DMS53 treated with DMSO at 0.1 percent for 48 hours (cell line): Measurements from ENCODE around the gene GABRB1.
A peak's percentile ranks its signal among the peaks of the same experiment; 100 is the strongest.

Source experiments
- DNase-seq: peaks from one replicate; lab custom pipeline; 2025; ENCODE audit not compliant: unreplicated experiment; lab: John Stamatoyannopoulos, UW

GABRB1 gene

DNA sequence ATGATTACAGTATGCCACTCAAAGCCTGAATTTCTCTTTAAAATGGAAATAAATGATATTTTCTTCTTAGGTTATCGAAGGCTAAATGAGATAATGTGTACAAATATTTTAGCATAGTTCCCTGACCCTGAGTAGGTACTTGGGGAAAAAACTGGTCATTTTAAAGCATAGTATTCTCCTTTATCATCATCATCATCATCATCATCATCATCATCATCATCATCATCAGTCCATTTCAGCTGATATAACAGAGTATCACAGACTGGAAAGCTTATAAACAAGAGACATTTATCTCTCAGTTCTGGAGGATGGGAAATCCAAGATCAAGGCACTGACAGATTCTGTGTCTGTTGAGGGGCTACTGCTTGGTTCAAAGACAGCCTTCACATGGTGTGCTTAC, 13.9 kb downstream of the GABRB1 start:
- DNase-seq = no peak

DNA sequence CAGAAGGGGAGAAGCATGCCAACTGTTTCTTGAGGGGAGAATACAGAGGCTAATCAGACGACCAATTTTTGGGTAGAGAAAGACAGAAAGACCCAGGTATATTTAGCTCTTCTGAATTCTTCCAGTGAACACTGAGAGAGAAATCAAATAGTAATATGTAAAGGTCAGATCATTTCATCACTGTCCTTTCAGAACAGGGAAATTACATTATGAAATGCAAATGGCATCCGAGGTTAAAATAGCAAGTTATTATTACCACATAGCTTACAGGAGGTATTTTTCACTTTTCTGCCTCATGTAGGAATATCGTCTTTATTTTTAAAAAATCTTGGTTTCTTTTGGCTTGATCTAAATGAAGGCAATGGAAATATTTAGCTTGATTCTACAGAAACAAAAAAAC, 18.0 kb downstream of the GABRB1 start:
- DNase-seq = no peak

DNA sequence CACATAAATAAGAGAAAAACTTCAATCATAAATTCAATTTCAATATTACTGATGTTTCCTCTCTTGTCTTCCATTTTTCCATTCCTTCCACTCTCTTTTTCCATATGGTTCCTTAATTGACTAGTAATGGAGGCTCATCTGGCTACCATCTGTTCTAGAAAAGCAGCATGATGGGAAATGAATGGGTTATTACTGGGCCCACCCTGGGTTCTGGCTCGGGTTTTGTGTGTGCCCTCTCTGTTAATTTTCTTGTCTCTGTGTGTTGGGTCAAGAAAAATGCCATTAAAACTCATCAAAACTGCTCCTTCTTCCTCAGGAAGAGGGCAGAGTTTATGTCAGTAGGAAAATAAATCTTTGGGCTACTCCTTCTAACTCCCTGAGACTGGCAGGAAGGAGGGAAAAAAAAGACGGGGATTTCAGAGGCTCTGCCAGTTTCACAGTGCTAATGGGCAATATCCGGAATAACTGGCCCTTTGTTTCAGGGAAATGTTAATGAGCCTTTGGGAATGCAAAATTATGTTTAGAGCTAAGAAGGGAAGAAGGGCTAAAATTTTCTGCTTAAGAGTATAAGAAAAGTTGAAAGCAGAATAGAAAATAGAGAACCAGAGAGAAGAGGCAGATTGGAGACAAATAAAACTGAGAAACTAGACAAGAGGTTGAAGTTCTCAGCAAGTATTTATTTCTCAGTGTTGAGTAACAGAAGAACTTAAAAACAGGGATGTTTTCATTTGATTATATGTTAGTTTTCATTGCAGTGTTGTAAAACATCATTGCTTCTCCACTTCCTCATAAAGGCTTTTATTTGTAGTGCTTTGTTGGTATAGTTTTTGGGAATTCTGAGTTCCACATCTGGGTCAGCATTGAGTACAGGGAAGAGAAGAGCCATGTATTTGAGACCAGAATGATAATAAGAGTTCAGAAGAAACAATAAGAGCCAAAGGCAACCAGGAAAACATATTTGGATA, 19.7 kb downstream of the GABRB1 start:
- DNase-seq = no peak

DNA sequence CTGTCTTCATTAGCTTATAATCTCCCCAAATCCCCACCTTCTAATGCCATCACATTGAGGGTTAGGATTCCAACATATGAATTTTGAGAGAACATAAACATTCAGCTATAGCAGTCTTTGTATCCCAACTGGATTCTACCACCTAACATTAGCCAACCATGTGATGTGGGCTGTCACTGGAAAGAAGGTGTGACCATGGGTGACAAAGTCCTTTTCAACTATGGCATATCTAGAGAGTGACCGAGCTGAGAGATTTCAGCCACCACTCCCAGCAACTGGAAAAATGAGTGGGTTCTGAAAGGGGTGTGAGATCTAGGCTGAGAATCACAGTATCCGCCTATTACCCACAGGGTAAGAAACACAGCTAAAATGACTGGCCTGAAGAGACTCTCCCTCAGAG, 22.1 kb downstream of the GABRB1 start:
- DNase-seq = no peak

DNA sequence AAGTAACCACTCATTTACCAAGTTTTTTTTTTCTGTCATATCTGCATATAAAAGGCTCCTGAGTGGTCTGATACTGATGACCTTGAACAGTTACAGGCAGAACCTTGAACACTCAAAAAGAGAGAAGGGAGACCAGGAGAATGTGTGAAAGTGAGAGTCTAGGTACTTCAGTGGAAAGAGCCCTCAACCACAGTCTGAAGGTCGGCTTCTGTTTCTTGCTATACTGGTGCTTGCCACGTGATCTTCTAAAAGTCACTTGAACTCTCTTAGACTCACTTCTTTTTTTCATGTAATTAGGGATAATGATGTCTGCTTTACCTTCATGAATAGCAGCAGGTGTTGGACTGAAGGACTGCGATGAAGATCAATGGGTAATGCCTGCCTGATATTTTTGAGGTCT, 22.8 kb downstream of the GABRB1 start:
- DNase-seq = no peak

DNA sequence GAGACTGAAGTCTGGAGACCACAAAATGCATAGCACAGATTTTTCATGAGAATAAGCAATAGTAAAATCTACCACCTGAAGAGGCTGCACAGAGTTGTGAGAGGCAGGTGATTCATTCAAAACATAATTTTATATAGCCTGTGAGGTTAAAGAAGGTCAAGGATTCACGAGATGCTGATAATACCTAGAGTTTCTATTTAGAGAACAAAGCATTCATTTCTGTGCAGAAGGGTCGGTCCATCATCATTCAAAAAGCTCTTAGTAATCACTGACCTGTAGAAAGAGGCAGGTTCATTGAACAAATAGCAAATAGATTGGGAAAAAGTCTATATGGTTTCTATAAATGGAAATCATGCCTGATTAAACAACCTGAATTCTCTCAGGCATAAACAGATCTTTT, 26.6 kb downstream of the GABRB1 start:
- DNase-seq = no peak

DNA sequence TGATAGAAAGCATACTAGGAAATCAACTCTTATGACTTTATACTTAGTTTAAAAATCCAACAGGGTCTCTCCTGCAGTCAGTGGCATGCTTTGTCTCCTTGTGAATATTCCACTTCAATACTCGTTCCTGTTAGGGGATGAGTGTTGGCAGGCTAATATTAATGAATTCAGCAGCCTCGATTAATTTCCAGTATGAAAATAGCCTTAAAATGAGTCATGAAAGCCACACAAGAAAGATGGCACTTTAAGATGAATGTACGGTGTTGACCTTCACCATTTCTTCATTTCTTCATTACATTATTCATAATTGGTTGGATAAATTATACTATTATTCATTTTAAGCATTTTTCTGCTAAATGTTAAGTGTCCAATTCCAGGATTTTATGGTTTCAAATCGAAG, 29.2 kb downstream of the GABRB1 start:
- no peak for DNase-seq

DNA sequence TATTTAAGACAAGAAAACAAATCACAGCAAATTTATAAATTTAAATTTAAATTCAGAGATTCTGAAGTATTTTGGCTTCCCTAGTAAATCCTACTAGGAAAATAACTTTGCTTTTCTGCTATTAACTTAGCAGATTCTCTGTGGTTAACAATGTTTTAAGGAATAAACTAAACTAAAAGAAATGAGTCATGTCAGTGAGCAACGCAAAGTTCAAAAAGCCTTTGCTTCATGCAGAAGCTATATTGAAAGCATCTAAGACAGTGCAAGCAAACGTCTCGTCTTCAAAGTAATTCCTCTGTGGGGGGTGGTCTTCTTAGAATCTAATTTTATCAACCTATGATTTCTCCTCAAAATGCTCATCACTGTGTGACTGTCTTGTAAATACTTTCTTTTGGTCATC, 30.1 kb downstream of the GABRB1 start:
- no peak for DNase-seq

DNA sequence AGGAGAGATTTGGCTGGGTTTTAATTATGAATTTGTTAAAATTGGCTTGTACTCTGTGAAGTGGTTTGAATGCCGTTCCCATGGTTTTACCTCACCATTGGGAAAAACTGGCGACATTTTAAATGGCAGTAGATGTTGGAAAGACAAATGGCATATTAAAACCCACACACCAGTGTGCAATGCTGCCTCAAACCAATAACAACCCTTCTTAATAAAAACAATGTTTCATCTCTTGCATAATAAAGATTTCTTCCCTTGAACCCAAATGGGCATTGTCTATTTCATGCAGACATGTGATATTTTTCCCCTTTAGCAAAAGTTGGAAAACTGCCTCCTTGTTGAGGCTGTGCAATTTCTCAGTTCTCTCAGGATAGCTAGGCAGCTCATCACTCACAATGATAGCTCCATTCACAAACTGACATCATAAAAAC, 33.7 kb downstream of the GABRB1 start:
- no peak for DNase-seq

DNA sequence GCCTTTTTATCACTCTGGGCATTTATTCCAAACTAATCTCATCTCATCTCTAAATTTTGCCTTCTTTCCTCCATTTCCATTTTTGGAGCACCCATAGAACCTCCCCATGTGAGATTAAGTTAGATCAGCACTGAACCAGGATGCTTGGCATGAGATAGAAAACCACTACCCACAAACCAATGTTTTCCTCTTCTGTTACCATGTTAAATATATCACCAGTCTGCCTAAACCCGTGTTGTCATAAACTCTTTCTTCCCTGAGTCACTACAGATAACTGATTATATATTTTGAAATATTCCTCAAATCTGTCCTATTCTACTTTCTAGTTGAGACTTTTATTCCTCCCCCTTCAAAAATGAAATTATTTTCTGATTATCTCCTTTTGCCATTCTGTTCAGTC, 37.6 kb downstream of the GABRB1 start:
- DNase-seq = no peak

DNA sequence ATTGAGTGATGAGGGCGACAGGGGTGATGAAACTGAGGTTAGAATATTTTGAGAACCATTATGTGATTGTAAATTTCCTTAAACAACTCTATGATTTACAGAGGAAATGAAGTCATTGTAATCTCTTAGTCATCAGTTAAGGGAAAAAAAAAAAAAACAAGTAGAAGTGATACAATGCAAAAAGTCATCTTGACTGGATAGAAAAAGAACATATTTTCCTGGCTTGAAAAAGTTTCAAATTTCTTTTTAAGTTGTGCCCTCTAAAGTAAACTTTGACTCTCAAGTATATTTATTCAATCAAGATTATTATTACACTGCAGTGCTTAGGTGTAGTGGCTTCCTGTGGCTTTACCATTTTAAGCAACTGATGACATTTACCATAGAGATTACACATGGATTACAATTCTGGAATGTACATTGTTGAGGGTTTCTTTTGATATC, 40.6 kb downstream of the GABRB1 start:
- DNase-seq = peak; percentile 30

DNA sequence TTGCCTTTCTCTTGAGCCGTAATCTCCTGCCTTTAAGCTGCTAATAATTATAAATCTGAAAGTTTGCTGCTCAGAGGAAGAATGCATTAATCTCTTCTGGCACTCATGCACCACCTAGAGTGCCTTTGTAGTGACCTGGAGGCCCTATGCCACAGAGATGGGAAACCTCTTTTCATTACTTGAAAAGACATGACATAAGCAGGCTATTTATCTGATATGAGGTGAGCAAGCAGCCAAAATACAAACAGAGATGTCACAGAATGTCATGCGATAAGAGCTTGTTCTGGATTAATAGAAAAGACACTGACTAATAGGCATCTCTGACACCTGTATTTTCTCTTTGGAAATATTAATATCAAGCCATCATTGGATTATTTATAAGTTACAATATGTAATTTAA, 42.3 kb downstream of the GABRB1 start:
- DNase-seq = no peak

DNA sequence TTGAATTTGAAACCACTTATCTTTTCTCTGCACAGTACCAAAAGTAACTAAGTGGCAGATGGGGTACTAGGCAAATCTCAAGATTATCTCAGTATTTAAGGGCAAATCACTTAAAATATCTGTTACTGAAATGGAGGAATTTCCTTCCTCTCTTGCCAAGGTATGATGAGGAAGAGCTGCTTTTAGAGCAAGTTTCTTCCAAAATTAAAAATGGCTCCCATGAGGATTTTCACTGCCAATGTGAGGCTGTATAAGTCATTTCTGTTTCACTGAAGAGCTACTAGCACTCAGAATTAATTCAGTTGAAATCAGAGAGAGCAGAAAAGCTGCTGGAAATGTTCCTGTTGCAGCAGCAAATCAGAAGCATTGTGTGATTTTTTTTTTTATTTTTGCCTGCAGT, 43.4 kb downstream of the GABRB1 start:
- no peak for DNase-seq

DNA sequence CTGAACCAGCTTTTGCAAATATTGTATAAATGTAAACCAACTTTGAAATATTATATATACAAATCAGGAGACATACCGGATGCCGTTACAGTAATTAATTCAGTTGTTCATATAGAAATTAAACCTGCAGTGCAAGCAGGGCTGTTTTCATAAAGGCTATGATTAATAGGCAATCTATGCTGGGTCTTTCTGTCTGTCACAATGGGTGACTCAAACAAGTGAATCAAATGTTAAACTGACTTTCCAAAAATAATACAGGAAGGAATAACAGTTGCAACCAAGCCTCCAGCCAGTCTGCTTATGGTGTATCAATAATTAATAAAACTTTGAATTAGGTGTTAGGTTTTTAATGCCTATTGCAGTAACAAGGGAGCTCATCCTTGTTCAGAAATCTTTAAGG, 43.9 kb downstream of the GABRB1 start:
- no peak for DNase-seq

DNA sequence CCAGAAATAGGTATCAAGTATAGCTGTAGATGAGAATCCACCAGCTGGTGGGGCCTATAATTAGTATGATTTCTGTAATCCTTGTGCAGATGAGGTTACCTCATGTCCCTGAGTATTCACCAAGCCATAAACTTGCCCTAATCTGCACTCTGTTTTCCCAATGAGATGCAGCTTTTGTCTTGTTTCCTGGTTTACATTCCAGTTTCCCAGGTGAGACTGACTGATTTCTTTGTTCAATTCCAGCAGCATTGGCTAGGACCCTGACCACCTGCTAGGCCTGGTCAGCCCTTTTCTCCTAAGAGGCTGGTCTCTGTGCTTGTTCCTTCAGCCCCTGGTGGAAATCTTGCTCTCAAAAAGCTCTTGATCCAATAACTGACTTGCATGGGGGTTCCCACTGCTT, 44.6 kb downstream of the GABRB1 start:
- no peak for DNase-seq

DNA sequence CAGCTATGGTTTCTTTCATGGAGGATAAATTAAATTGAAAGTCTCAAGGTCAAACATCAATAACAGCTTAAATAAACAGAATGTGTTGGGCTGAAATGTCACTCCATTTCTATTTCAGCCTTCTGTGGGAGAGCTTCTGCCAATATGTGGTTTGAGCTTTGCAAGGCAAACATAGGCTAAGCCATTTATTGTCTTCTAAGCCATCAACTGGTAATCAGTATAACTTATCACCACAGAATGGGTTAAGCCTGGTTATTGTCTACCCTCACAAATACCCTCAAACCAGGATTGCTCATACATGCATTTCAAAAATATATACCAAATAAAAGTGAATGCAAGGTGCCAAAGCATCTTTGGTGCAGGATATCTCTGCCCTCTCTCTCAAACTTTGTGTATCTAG, 52.7 kb downstream of the GABRB1 start:
- DNase-seq = peak; percentile 58

DNA sequence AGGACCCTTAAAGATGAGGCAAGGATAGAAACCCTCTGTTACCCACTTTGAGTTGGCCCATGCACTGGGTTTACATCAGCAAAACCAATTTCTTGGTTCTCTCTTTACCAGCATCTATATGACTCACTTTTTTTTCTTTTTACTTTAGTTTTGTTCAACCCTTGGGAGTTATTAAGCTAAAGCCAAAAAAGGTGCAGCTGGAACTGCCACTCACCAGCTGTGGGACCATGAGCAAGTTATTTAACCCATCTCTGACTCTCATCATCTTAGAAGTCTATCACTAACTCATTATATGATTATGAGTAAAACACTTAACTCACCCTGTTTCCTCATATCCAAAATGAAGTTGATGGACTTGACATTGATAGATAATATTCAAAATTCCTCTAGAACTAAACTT, 53.4 kb downstream of the GABRB1 start:
- no peak for DNase-seq

DNA sequence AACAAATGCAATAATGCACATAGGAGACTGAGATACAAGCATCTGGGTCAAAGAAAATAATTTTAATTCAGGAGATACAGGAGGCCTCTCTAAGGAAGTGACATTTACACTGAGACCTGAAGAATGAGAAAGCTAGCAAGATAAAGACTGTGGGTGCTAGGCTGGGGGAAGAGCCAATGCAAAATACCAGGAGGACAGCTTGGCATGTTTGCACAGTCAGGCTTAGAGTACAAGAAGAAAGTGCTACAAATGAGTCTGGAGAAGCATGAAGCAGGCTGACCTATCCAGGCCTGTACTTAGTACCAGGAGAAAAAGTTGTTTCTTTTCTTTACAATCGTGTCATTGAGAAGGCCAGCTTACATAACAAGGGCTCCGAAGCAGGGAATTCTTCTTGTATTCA, 56.9 kb downstream of the GABRB1 start:
- no peak for DNase-seq

DNA sequence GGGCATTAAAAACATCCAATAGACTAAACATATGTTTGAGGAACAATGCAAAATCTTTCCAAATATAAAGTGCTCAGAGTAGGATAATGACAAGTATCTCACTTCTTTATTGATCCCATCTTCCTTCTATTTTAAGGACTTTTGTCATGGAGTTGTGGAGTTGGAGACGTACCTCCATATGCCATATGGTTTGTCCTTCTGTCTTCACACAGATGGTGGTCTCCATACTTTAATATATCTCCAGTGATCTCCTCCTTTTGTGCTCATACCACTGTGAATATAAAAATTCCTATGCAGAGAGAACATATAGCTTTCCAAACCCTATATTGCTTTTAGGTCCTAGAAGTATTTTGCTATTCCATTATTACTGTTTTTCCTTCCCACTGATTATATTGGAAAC, 64.5 kb downstream of the GABRB1 start:
- no peak for DNase-seq

DNA sequence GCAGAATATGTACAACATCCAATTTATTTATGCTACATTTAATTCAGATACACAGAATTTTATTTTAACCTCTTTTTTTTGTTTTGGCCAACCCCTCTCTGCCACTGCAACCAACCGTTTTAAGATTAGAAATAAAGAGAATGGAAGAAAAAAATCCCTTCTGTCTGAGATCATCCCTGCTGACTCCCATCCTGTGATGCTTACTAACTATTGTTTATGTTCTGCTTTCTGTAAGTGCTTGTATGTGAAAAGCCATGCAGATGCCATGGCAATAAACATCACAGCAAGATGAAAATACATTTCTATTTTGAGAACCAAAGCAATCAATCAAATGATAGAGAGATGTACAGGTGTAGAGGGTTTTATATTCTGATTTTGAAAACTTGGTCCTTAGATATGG, 70.1 kb downstream of the GABRB1 start:
- no peak for DNase-seq

DNA sequence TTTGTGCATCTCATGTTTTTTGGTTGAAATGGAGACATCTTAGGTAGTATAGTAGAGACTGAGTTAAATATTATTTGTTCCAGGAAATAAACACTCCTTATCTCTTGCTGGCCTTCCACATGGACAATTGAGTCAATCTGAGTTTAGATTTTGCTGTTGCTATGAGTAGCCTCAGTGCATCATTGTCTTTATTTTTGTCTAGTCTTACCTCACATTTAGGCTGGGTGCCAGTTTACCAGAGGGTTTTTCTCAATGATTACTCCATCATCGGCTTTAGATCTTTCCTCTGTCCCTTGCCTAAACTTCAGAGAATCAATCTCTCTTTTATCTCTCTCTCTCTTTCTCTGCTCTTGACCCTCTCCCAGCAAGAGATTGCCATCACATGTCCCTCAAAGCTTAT, 73.6 kb downstream of the GABRB1 start:
- DNase-seq = no peak

DNA sequence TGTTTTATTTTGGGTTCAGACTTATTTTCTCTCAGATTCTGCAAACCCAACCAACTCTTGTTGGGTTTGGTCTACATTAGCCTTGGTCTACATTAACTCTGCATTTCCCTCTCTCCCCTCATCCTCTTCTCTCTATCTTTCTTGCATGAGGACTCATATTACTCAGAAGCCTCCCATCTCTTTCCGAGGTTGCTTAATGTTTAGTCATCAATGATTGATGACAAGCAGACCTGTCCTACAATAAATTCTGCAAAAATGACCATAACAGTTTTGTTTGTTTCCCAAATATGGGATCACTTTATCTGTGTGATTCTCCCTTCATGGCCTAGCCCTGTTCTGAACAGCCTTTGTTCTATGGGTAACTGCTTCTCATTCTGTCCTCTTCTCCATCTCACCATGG, 75.2 kb downstream of the GABRB1 start:
- no peak for DNase-seq

DNA sequence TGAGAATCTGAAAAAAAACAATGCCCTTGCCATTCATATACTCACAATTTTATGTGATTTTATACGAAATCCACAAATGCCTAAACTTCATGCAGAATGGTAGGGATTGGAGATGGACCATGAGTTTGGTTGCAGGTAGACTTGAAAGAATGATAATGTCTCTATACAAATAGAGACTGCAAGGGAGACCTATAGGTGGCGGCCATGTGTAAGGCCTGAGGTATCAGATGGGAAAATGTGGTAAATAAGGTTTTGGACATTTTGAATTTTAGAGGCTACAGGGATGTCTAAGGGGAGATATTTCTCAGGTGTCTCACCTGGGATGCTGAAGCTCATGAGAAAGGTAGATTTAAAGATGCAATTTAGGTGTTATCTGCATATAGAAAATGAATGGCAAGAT, 78.0 kb downstream of the GABRB1 start:
- no peak for DNase-seq
